ENCODE results near the gene CAPZA1.
A peak's percentile ranks its signal among the peaks of the same experiment; 100 is the strongest.

CAPZA1 gene

GRCh38 chr1:112714313-112715263, 95.0 kb downstream of the CAPZA1 start:
- H3K9ac ChIP-seq, result no peak overlapping the region
- H3K4me3 ChIP-seq (IDR thresholded peaks at IDR 0.05; ENCODE audit: insufficient read depth, low read depth, low read length), result no peak overlapping the region
- no peaks in the 10 kb centered on the region for H4K20me1 ChIP-seq (ENCODE audit: insufficient read depth)
- TF ChIP-seq, protein P1, sequence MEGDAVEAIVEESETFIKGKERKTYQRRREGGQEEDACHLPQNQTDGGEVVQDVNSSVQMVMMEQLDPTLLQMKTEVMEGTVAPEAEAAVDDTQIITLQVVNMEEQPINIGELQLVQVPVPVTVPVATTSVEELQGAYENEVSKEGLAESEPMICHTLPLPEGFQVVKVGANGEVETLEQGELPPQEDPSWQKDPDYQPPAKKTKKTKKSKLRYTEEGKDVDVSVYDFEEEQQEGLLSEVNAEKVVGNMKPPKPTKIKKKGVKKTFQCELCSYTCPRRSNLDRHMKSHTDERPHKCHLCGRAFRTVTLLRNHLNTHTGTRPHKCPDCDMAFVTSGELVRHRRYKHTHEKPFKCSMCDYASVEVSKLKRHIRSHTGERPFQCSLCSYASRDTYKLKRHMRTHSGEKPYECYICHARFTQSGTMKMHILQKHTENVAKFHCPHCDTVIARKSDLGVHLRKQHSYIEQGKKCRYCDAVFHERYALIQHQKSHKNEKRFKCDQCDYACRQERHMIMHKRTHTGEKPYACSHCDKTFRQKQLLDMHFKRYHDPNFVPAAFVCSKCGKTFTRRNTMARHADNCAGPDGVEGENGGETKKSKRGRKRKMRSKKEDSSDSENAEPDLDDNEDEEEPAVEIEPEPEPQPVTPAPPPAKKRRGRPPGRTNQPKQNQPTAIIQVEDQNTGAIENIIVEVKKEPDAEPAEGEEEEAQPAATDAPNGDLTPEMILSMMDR (conservative IDR thresholded peaks at IDR 0.05; ENCODE audit: low read depth, low read length), result no peak
- H3K27me3 ChIP-seq (ENCODE audit: insufficient read depth, low read depth), result peaks cover 3% of the 10 kb centered on the region
- no peaks in the 10 kb centered on the region for H3K36me3 ChIP-seq (ENCODE audit: insufficient read depth)
- peak overlapping the region; percentile 38 for H2AFZ ChIP-seq (ENCODE audit: low read depth)
- no peaks in the 10 kb centered on the region for H3K4me1 ChIP-seq (ENCODE audit: low read depth, poor library complexity, severe bottlenecking)
- H3K79me2 ChIP-seq (ENCODE audit: insufficient read depth, low read depth), result no peaks in the 10 kb centered on the region
- peak overlapping the region; percentile 36 for H3K4me2 ChIP-seq
- H3K27ac ChIP-seq, result no peak overlapping the region

DNA sequence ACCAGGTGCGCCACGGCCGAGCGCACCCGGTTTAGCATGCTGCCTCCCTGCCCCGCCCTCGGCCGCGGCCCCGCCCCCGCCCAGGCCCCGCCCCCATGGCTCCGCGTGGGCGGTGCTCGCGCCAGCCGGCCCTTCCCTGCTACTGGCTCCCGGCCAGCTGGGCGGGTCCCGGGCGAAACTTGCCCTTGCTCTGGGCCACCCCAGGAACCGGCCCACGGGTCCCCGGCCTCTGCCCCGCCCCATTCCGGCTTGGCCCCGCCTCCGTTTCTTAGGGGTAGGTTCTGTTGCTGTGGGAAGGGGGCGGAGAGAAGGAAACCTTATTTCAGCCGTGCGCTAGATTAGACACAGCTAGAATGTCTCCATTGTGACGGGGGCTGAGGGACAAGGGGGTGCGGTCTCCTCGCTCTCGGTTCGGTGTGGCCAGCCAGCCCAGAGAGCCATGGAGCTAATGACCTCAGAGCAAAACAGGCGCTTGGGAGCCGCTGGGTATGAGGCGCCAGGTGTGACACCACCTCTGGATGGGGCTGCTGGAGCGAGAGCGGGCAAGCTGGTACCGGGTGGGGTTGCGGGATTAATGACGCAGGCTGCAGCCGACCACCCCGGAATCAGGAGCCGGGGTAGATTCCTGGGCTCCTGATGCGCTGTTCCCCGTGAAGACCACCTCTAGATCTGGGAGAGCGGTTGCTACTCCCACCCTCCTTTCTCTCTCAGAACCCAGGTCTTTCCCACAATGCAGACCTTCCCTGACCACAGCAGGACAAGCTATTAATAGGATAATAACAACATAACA, 95.8 kb downstream of the CAPZA1 start, which contains the start of gene PPM1J:
Gene PPM1J, minus strand, starts transcription at position 69 of the 790 bp plus-strand sequence. Its CDS starts 31 bp downstream, at position 38.
- H3K27ac ChIP-seq, result no peak within 1 kb of the TSS
- no peaks in the 10 kb centered on the region for H3K4me1 ChIP-seq (ENCODE audit: low read depth, poor library complexity, severe bottlenecking)
- no peaks in the 10 kb centered on the region for H4K20me1 ChIP-seq (ENCODE audit: insufficient read depth)
- peak within 1 kb of the TSS; percentile 33 for H3K4me3 ChIP-seq (IDR thresholded peaks at IDR 0.05; ENCODE audit: insufficient read depth, low read depth, low read length)
- H3K36me3 ChIP-seq (ENCODE audit: insufficient read depth), result no peaks in the 10 kb centered on the region
- peak within 1 kb of the TSS; percentile 84 for H3K4me2 ChIP-seq
- peak within 1 kb of the TSS; percentile 42 for H2AFZ ChIP-seq (ENCODE audit: low read depth)
- H3K79me2 ChIP-seq (ENCODE audit: insufficient read depth, low read depth), result no peaks in the 10 kb centered on the region
- TF ChIP-seq, protein P1 (conservative IDR thresholded peaks at IDR 0.05; ENCODE audit: low read depth, low read length), result no peak
- no peak within 1 kb of the TSS for H3K9ac ChIP-seq
- peaks cover 3% of the 10 kb centered on the region for H3K27me3 ChIP-seq (ENCODE audit: insufficient read depth, low read depth)

DNA sequence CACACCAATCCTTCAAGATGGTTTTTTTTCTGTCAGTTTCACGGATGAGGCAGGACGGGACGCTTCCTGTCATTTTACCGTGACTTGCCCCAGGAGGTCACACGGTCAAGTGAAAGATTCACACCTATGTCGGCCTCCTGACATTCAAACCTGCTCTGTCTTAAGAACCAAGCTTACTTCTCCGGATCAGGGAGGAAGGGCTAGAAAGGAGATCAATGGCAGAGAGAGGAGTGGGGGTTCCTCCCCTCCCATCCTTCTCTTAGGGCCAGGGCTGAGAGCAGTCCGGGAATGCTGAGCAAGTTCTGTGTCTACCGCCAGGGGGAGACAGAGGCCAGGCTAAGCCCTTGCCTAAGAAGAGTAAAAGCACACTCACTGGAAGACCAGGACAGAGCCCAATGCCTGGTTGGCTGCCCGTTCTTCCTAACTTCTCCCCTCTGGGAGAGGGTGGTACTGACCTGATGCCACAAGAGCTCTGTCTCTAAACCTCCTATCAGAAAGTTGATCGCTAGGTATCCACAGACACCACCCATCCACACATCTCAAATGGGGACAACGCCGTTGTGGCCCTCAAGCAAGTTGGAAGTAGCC, 96.6 kb downstream of the CAPZA1 start:
- Histone ChIP-seq H3K79me2 (ENCODE audit: insufficient read depth, low read depth) (no peaks in the 10 kb centered on the region), H3K4me2 (peak overlapping the region; percentile 84), H2AFZ (ENCODE audit: low read depth) (peak overlapping the region; percentile 42; the same call in 1 of the 2 replicates), H3K9ac (no peak overlapping the region), H3K4me3 (IDR thresholded peaks at IDR 0.05; ENCODE audit: insufficient read depth, low read depth, low read length) (peak overlapping the region; percentile 33), H3K36me3 (ENCODE audit: insufficient read depth) (no peaks in the 10 kb centered on the region), H3K27ac (no peak overlapping the region), H4K20me1 (ENCODE audit: insufficient read depth) (no peaks in the 10 kb centered on the region), H3K4me1 (ENCODE audit: low read depth, poor library complexity, severe bottlenecking) (no peaks in the 10 kb centered on the region), H3K27me3 (ENCODE audit: insufficient read depth, low read depth) (peaks cover 3% of the 10 kb centered on the region)
- TF ChIP-seq, protein P1 (conservative IDR thresholded peaks at IDR 0.05; ENCODE audit: low read depth, low read length), result peak; percentile 88

GRCh38 chr1:112717263-112717873, 97.7 kb downstream of the CAPZA1 start:
- no peak overlapping the region for H2AFZ ChIP-seq (ENCODE audit: low read depth)
- H3K27me3 ChIP-seq (ENCODE audit: insufficient read depth, low read depth), result peaks cover 3% of the 10 kb centered on the region
- H3K27ac ChIP-seq, result no peak overlapping the region
- no peaks in the 10 kb centered on the region for H3K79me2 ChIP-seq (ENCODE audit: insufficient read depth, low read depth)
- H3K4me2 ChIP-seq, result no peak overlapping the region
- H3K4me1 ChIP-seq (ENCODE audit: low read depth, poor library complexity, severe bottlenecking), result no peaks in the 10 kb centered on the region
- H4K20me1 ChIP-seq (ENCODE audit: insufficient read depth), result no peaks in the 10 kb centered on the region
- H3K9ac ChIP-seq, result no peak overlapping the region
- H3K4me3 ChIP-seq (IDR thresholded peaks at IDR 0.05; ENCODE audit: insufficient read depth, low read depth, low read length), result no peak overlapping the region
- H3K36me3 ChIP-seq (ENCODE audit: insufficient read depth), result no peaks in the 10 kb centered on the region
- TF ChIP-seq, protein P1 (conservative IDR thresholded peaks at IDR 0.05; ENCODE audit: low read depth, low read length), result no peak

Data from KMS-11 (cell line).